K562 (cell line): ENCODE results near the gene HSPB6. TPM values are rescaled to one million over a fixed set of nuclear protein-coding genes. Genes with fewer than 3 reads are reported as not detected.

Source experiments
- ATAC-seq: fragments of 200-7000 bp; cut with Tn5 transposase; 3 replicates; pipeline ENCODE4 v1.9.1; 2020; ENCODE audit warnings: moderate library complexity
- BruUV-seq: library from RNA; stranded (reverse); fragments of 400-500 nt; replicated peaks from 2 replicates; lab custom pipeline; 2021; lab: Mats Ljungman, UMichigan
- CTCF ChIA-PET: fragments of 300-600 bp; formaldehyde crosslinking; extraction: SDS; loops from one replicate; lab custom pipeline; 2021; ENCODE audit warnings: low intra/inter-chr PET ratio; lab: Yijun Ruan, JAX
- POLR2A ChIA-PET: fragments of 300-600, 350-650 bp; sonication (Branson Sonifier 250); formaldehyde crosslinking; extraction: SDS; loops from one replicate; lab custom pipeline; 2021; ENCODE audit warnings: antibody characterized with exemption, inconsistent platforms; lab: Yijun Ruan, JAX
- DNase-seq, 4 experiments: peaks; one replicate each; pipeline versions ENCODE4 v3.0.0 to v3.0.0-alpha.2; 2011 to 2018; ENCODE audit warnings: low spot score in 3 of 4, mixed read lengths in 3 of 4; ENCODE audit errors: extremely low read depth in 1 of 4
- FAIRE-seq: peaks from 2 replicates; lab custom pipeline; 2011; peaks lifted over from hg19 to GRCh38; lab: Jason Lieb, UNC
- H2AFZ ChIP-seq: 2 replicates; pipeline ENCODE4 v1.6.0; 2011; ENCODE audit warnings: low read depth, low read length, control low read depth, inconsistent platforms
- H3K27ac ChIP-seq: fragments of 200-600 bp; 3 replicates; pipeline ENCODE4 v1.8.0; 2011; ENCODE audit warnings: low read depth, mild to moderate bottlenecking, control low read depth, inconsistent platforms, low read length, moderate library complexity, mixed read lengths; ENCODE audit errors: extremely low read depth
- H3K27me3 ChIP-seq, 2 experiments: fragments of 300-600 bp in 1 of 2; 2 replicates in 1 of 2; 3 replicates in 1 of 2; pipeline versions ENCODE4 v1.6.0 to v1.8.0; 2011; ENCODE audit warnings: inconsistent platforms in 2 of 2, low read length in 2 of 2, mild to moderate bottlenecking in 1 of 2, mixed read lengths in 1 of 2, moderate library complexity in 1 of 2; ENCODE audit not compliant: control insufficient read depth in 2 of 2, insufficient read depth in 2 of 2
- H3K36me3 ChIP-seq: fragments of 300-600 bp; 3 replicates; pipeline ENCODE4 v1.8.0; 2011; ENCODE audit warnings: mild to moderate bottlenecking, low read length, inconsistent platforms; ENCODE audit not compliant: control insufficient read depth, insufficient read depth
- H3K4me1 ChIP-seq, 2 experiments: fragments of 200-600 bp in 1 of 2; replicated peaks in 1 of 2; 2 replicates in 1 of 2; 3 replicates in 1 of 2; pipeline versions ENCODE4 v1.5.1 to v1.8.0; 2011; ENCODE audit warnings: inconsistent platforms in 2 of 2, low read length in 2 of 2, mild to moderate bottlenecking in 1 of 2, mixed read lengths in 1 of 2, moderate library complexity in 1 of 2; ENCODE audit not compliant: control insufficient read depth in 2 of 2, insufficient read depth in 2 of 2
- H3K4me2 ChIP-seq: 2 replicates; pipeline ENCODE4 v1.6.1; 2011; ENCODE audit warnings: low read length, control low read depth, inconsistent platforms, mixed read lengths; ENCODE audit not compliant: insufficient read depth
- H3K4me3 ChIP-seq: fragments of 200-600 bp; sonication (generic), shearing (Covaris generic); 2 replicates; pipeline ENCODE4 v1.5.1; 2016; ENCODE audit warnings: control low read depth, inconsistent platforms
- H3K79me2 ChIP-seq: fragments of 200-600 bp; 3 replicates; pipeline ENCODE4 v1.8.0; 2011; ENCODE audit warnings: low read length, inconsistent platforms; ENCODE audit not compliant: control insufficient read depth, insufficient read depth
- H3K9ac ChIP-seq, 2 experiments: 2 replicates each; pipeline versions ENCODE4 v1.6.0 to v1.6.1; 2011; ENCODE audit warnings: low read depth in 2 of 2, low read length in 2 of 2, control low read depth in 1 of 2, inconsistent platforms in 1 of 2, mild to moderate bottlenecking in 1 of 2, mixed read lengths in 1 of 2; ENCODE audit not compliant: insufficient read depth in 1 of 2
- H3K9me1 ChIP-seq: one replicate; pipeline ENCODE4 v1.6.0; 2011; ENCODE audit warnings: inconsistent platforms, mild to moderate bottlenecking, low read length, moderate library complexity; ENCODE audit not compliant: control insufficient read depth, insufficient read depth
- H3K9me3 ChIP-seq: replicated peaks from 2 replicates; pipeline ENCODE4 v1.5.1; 2011; ENCODE audit warnings: low read depth, low read length, inconsistent platforms; ENCODE audit not compliant: control insufficient read depth, insufficient read depth
- H4K20me1 ChIP-seq: replicated peaks from 2 replicates; pipeline ENCODE4 v1.6.1; 2011; ENCODE audit warnings: low read length, inconsistent platforms, mixed read lengths; ENCODE audit not compliant: control insufficient read depth, insufficient read depth
- BCOR ChIP-seq: fragments of 450-650 bp; IDR thresholded peaks from 2 replicates; pipeline ENCODE4 v1.6.1; 2016
- HNRNPK ChIP-seq: fragments of 200-400 bp; formaldehyde crosslinking; IDR thresholded peaks from one replicate; pipeline ENCODE4 v1.6.1; 2018; ENCODE audit warnings: mild to moderate bottlenecking, low read depth, low read length; ENCODE audit not compliant: poor library complexity, severe bottlenecking
- KDM1A ChIP-seq, 2 experiments: fragments of 450-650 bp; IDR thresholded peaks; 2 replicates each; pipeline ENCODE4 v1.6.1; 2016; ENCODE audit warnings: mild to moderate bottlenecking in 2 of 2
- MTA3 ChIP-seq: fragments of 450-650 bp; formaldehyde crosslinking; IDR thresholded peaks from 2 replicates; pipeline ENCODE4 v1.6.1; 2017; ENCODE audit warnings: mild to moderate bottlenecking, borderline replicate concordance
- MYC ChIP-seq, 2 experiments: fragments of 250-450 bp in 1 of 2; sonication (Bioruptor Pico) in 1 of 2; IDR thresholded peaks; 2 replicates each; pipeline versions ENCODE4 v1.5.1 to v1.6.1; 2012 to 2021; ENCODE audit warnings: low read depth in 2 of 2, borderline replicate concordance in 1 of 2, improper control_type of control experiment in 1 of 2, low read length in 1 of 2, mild to moderate bottlenecking in 1 of 2, moderate library complexity in 1 of 2
- PURB ChIP-seq: sonication (generic); formaldehyde crosslinking; IDR thresholded peaks from 2 replicates; pipeline ENCODE4 v1.9.0; 2021; ENCODE audit warnings: low read depth, mild to moderate bottlenecking, missing genetic modification reagents
- SRSF1 ChIP-seq: fragments of 200-400 bp; formaldehyde crosslinking; IDR thresholded peaks from 2 replicates; pipeline ENCODE4 v1.6.1; 2017; ENCODE audit warnings: mild to moderate bottlenecking, low read depth, low read length, moderate library complexity
- WHSC1 ChIP-seq: IDR thresholded peaks from one replicate; pipeline ENCODE4 v1.6.1; 2012; ENCODE audit warnings: low read length, control low read depth, inconsistent platforms
- XRCC3 ChIP-seq: fragments of 450-650 bp; IDR thresholded peaks from 2 replicates; pipeline ENCODE4 v1.6.1; 2017; ENCODE audit warnings: mild to moderate bottlenecking, moderate library complexity
- ZBTB8A ChIP-seq: fragments of 450-650 bp; IDR thresholded peaks from 2 replicates; pipeline ENCODE4 v1.6.1; 2018; ENCODE audit warnings: mild to moderate bottlenecking, moderate library complexity; ENCODE audit not compliant: partially characterized antibody
- ZC3H11A ChIP-seq: IDR thresholded peaks from 2 replicates; pipeline ENCODE4 v1.6.1; 2012; ENCODE audit warnings: low read depth, low read length, improper control_type of control experiment
- WGBS: fragments of 100-300 bp; shearing (Covaris generic); methylation state at CpG from one replicate; pipeline ENCODE4 v1.1.6; 2016; ENCODE audit warnings: low coverage, mixed read lengths; ENCODE audit not compliant: insufficient coverage; ENCODE audit errors: missing lambda C conversion rate; 5-methylcytosine and 5-hydroxymethylcytosine counted together
- in situ Hi-C: fragments of 300-500 bp; cut with MboI; formaldehyde crosslinking; loops from 4 replicates; pipeline ENCODE4 v1.15.0; 2018; ENCODE audit warnings: inconsistent platforms, mixed read lengths
- intact Hi-C: fragments of 100-400 bp; cut with micrococcal nuclease; formaldehyde crosslinking; loops from 2 replicates; pipeline ENCODE4 v1.14.2; 2022
- polyA plus RNA-seq, 8 experiments: library from polyadenylated mRNA; depleted of rRNA in 4 of 8; stranded (reverse) in 5 of 8; unstranded in 3 of 8; fragments of >200 nt; fragmentation: Nextera tagmentation in 2 of 8; fragmentation: Illumina TruSeq in 1 of 8; extraction: Ambion mirVana in 2 of 8; extraction: Trizol in 1 of 8; gene quantifications; 2 replicates each; pipeline versions ENCODE4 v1.2.1 to v1.2.3, GENCODE V29; 2011 to 2014; ENCODE audit warnings: inconsistent platforms in 1 of 8, missing spikeins in 1 of 8
- total RNA-seq, 7 experiments: library from RNA; depleted of rRNA in 6 of 7; stranded (reverse); fragments of >200 nt in 6 of 7; fragmentation: Illumina TruSeq in 2 of 7; extraction: Trizol in 2 of 7; gene quantifications; 2 replicates each; pipeline versions ENCODE4 v1.2.1 to v1.2.3, GENCODE V29; 2011 to 2021; ENCODE audit warnings: low replicate concordance in 1 of 7

Gene HSPB6
- total and polyA plus RNA-seq, 9 of the 15 experiments (the other 6 are each of a cell fraction or from before 2014, with no cell fraction given), result 0.55 TPM; not detected in 8

DNA sequence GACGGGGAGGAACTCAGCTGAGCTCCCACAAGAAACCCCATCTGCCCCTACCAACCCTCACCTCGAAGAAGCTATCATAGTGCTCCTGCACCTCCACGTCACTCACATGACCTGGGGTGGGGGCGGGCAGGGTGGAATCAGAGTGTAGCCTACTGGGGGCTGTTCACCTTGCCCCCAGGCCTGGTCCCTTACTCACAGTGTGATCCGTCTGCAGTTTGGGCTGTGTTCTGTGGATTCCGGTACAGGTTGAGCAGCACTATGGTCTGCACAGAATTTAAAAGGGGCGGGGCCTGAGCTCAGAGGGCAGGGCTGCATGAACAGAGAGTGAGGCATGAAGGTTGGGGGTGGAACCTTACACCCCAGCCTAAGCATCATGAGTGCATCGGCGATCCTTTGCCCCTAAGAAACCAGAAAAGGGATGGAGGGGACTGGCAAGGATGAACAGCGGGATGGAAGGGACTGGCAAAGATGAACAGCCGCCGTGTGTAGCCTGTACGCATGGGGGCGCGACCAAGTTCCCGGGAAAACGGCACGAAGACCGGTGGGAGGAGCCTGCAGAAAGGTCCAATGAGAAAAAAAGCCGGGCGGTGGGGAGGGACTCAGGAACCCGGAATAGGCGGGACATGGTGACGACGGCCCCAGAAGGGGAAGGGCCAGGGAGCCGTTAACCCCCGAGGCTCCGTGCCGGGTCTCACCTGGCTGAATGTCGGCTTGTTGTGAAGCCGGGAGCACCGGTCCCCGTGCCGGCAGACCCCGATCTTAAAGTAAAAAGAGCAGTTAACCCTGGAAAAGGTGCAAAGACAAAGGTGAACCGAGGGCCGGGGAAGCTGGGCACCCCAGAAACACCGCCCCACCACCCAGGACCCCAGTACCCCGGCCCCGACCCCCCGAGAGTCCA is 12.2 kb downstream of the HSPB6 start (continued):
- TF ChIP-seq MTA3, result peak; percentile 15; the same call in 1 of the 2 replicates
- no peak for TF ChIP-seq ZC3H11A
- no peak for TF ChIP-seq XRCC3
- no peak for TF ChIP-seq BCOR
- TF ChIP-seq, all 486 proteins: peak for 69

DNA sequence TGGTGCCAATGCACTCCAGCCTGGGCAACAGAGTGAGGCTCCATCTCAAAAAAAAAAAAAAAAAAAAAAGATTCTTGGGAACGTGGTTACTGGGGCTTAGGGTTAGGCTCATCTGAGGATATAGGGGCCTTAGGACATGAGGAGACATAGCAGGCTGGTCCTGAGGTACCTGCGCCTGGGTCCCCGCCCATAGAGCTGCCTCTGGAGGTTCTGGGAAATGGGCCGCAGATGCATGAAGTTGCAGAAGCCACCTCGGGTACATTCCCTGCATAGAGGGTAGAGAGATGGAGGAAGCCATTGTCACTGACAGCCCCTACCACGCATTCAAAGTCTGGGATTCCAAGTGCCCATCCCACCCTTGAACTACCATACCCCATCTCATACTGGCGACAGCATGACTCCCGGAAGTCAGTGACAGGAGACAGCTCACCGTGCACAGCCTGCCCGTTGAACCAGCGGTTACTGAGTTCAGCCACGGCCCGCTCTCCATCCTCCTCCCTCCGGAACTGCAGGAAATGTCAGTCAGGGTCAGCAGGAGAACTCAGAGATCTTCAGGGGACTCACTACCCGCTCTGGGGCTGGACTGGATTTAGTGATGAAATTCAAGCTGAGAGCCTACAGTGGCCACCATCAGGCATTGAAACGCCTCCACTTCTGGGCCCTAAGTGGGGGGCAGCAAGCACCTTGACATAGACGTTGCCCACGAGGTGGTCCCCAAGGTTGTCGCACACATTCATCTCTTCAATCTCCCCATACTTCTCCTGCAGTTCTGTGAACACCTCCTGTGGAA is 13.0 kb downstream of the HSPB6 start:
- 74% methylated on average over 15 of the region's 19 CpGs for WGBS
- Histone ChIP-seq H3K79me2 (peaks cover 12% of the 10 kb centered on the region), H3K9me1 (no peaks in the 10 kb centered on the region), H3K36me3 (peaks cover 24% of the 10 kb centered on the region; the same call in 1 of the 3 replicates), H3K9ac (peak overlapping the region in 1 of 2 experiments; percentile 92; a peak in 1 of 4 replicates), H2AFZ (no peak overlapping the region), H3K27me3 (no peaks in the 10 kb centered on the region), H3K4me1 (peaks cover 29 to 59% of the 10 kb centered on the region in 2 experiments; a peak in 4 of 5 replicates), H3K4me2 (peak overlapping the region; percentile 95), H3K27ac (no peak overlapping the region; the same call in 2 of the 3 replicates), H3K4me3 (peak overlapping the region; percentile 92), H3K9me3 (no peaks in the 10 kb centered on the region), H4K20me1 (no peaks in the 10 kb centered on the region)
- FAIRE-seq, result no peak
- no peak for ATAC-seq
- no TSS peak for BruUV-seq
- CTCF ChIA-PET, result no interaction called here
- intact Hi-C loops, result loop anchor here (10.0 kb wide), 1 partner anchor 99 kb away; the partner anchor contains the start of genes COX6B1 and ETV2
- no peak for DNase-seq
- POLR2A ChIA-PET, result interaction anchor here (0.6 to 1.9 kb wide), 5 partner anchors 7 to 76 kb away, joined by 3 to 12 read pairs (median 4); no protein-coding TSS in a partner anchor
- in situ Hi-C loops, result no loop called here
- TF ChIP-seq KDM1A (IDR thresholded peaks at IDR 0.05), result no peak
- no peak for TF ChIP-seq HNRNPK
- no peak for TF ChIP-seq PURB (CRISPR knock-in tag)
- no peak for TF ChIP-seq ZBTB8A
- no peak for TF ChIP-seq SRSF1
- no peak for TF ChIP-seq MYC (IDR thresholded peaks at IDR 0.05; ENCODE audit: low read depth, low read length)
- no peak for TF ChIP-seq MYC (CRISPR knock-in tag; IDR thresholded peaks at IDR 0.05; ENCODE audit: borderline replicate concordance, low read depth)
- no peak for TF ChIP-seq WHSC1
